Sigmoid colon (tissue), 4 donors: Measurements from ENCODE around the gene GSTM5.

Source experiments
- EP300 ChIP-seq, 4 donors: sonication (generic); formaldehyde crosslinking; IDR thresholded peaks; one replicate each; pipeline ENCODE4 v1.6.1; 2017; ENCODE audit warnings: antibody characterized with exemption in 4 of 4
- POLR2A ChIP-seq, 2 donors: fragments of 450-650 bp; IDR thresholded peaks; one replicate each; pipeline ENCODE4 v1.6.1; 2016; ENCODE audit warnings: antibody characterized with exemption in 2 of 2, mild to moderate bottlenecking in 2 of 2, moderate library complexity in 2 of 2
- TF ChIP-seq, protein P1 (sequence below), 4 experiments: fragments of 450-650 bp in 3 of 4; fragments of 200-600 bp in 1 of 4; IDR thresholded peaks; one replicate each; pipeline ENCODE4 v1.5.1; 2016 to 2019; ENCODE audit warnings: antibody characterized with exemption in 4 of 4, mild to moderate bottlenecking in 3 of 4, moderate library complexity in 2 of 4

DNA sequence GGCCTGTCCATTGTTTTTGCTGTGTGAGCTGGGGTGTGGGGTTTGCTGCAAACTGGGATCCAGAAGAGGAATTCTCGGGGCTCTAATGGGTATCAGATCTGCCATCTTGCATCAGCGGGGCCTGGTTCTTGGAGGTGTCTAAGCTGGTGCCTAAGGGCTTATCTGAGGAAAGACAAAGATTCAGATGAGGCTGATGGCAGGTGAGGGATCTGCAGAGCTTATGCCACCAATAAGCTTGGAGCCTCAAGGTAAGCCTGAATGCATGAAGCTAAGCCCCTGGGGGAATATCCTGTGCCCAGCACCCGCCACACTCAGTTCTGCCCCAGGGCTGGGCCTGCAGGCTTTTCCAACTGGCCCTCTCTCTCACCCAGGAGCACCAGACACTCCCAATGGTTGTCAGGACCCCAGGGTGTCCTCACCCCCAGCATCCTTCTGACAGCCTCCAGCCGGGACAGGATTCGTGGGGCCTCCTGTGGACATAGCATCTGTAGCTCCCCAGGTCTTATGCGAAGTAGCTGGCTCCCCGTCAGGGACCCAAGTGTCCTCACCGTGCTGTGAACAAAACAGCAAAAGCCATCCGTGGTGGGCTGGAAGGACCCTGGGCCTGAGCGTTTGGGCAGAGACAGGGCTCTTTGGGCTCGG lies 38.3 kb downstream of the GSTM5 start:
- TF ChIP-seq, protein P1, sequence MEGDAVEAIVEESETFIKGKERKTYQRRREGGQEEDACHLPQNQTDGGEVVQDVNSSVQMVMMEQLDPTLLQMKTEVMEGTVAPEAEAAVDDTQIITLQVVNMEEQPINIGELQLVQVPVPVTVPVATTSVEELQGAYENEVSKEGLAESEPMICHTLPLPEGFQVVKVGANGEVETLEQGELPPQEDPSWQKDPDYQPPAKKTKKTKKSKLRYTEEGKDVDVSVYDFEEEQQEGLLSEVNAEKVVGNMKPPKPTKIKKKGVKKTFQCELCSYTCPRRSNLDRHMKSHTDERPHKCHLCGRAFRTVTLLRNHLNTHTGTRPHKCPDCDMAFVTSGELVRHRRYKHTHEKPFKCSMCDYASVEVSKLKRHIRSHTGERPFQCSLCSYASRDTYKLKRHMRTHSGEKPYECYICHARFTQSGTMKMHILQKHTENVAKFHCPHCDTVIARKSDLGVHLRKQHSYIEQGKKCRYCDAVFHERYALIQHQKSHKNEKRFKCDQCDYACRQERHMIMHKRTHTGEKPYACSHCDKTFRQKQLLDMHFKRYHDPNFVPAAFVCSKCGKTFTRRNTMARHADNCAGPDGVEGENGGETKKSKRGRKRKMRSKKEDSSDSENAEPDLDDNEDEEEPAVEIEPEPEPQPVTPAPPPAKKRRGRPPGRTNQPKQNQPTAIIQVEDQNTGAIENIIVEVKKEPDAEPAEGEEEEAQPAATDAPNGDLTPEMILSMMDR (IDR thresholded peaks at IDR 0.05) = no peak
- TF ChIP-seq POLR2A (IDR thresholded peaks at IDR 0.05) (no peak), EP300 (IDR thresholded peaks at IDR 0.05) (no peak)
